Activated naive CD4-positive, alpha-beta T cell treated with anti-CD3 and anti-CD28 coated beads, Interleukin-2, amount 50 U/mL, for 24 hours (primary cell): Measurements from ENCODE around the gene PRKG1.
"Not testable (repeated sequence)": the region's sequence is repeated elsewhere in the genome, so short reads cannot be mapped to it uniquely, and the experiment has no call there.

Experiments used
- H3K27ac Mint-ChIP-seq: one replicate; pipeline ENCODE4 v1.8.0; 2021; ENCODE audit warnings: mild to moderate bottlenecking, mixed read lengths
- H3K27me3 Mint-ChIP-seq: one replicate; pipeline ENCODE4 v1.8.0; 2021; ENCODE audit warnings: mixed read lengths
- H3K36me3 Mint-ChIP-seq: one replicate; pipeline ENCODE4 v1.8.0; 2021; ENCODE audit warnings: mixed read lengths
- H3K4me1 Mint-ChIP-seq: one replicate; pipeline ENCODE4 v1.8.0; 2021; ENCODE audit warnings: mixed read lengths
- H3K4me3 Mint-ChIP-seq: one replicate; pipeline ENCODE4 v1.8.0; 2021; ENCODE audit warnings: mild to moderate bottlenecking, mixed read lengths
- H3K9me3 Mint-ChIP-seq: one replicate; pipeline ENCODE4 v1.8.0; 2021; ENCODE audit warnings: mixed read lengths

Gene PRKG1

DNA sequence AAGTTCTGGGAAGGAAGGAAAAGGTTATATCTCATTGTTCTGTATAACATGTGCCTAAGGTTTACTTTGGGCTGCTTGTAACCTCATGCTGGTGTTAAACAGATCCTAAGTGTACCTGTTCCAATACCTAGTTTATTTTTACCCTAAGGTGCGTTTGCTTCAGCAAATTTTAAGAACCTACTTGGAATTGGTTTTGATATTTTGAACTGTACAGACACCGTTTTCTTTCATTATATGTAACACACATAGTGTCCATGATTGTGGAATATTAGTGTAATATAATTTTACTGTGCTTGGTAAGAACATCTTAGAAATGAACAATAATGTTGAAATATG is 954.2 kb downstream of the PRKG1 start:
- Mint-ChIP-seq H3K27ac (no peak overlapping the region), H3K27me3 (no peaks in the 10 kb centered on the region), H3K4me3 (no peak overlapping the region), H3K4me1 (no peaks in the 10 kb centered on the region), H3K36me3 (no peaks in the 10 kb centered on the region), H3K9me3 (no peaks in the 10 kb centered on the region)

GRCh38 chr10:52029628-52030027 is 955.3 kb downstream of the PRKG1 start:
- no peak overlapping the region for H3K4me3 Mint-ChIP-seq
- H3K9me3 Mint-ChIP-seq = no peaks in the 10 kb centered on the region
- no peaks in the 10 kb centered on the region for H3K36me3 Mint-ChIP-seq
- no peak overlapping the region for H3K27ac Mint-ChIP-seq
- no peaks in the 10 kb centered on the region for H3K4me1 Mint-ChIP-seq
- H3K27me3 Mint-ChIP-seq = no peaks in the 10 kb centered on the region

DNA sequence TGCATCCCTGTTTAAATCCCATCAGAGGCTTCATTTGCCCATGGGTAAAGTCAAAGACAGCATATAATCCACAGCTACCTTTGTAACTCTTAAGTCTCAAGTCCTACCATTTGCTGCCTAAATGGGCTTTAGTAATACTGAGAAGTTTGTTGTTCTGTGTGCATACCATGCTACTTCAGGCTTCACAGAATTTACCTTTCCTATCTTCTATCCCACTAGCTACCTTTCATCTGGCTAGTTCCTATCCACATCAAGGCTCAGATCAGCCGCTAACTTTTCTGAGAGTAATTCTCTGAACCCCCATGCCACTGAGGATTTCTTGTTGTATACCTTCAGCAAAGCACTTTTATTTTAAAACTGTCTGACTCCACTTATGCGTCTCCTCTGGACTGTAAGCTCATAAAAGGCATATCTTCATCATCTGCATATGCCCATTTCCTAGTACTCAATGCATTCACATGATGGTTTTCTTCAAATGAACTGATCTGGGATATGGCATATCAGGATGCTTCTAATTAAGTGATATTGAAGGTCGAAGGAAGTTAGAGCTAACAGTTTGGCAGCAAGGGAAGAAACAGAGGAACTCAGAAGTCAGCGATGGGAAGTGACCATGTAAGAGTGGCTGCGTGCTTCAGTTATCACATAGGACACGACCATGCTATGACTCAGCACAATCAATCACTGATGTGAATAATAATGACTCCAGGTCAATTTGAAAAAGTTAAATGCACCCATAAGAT is 955.9 kb downstream of the PRKG1 start:
- H3K27ac Mint-ChIP-seq = no peak overlapping the region
- no peak overlapping the region for H3K4me3 Mint-ChIP-seq
- H3K9me3 Mint-ChIP-seq = no peaks in the 10 kb centered on the region
- H3K27me3 Mint-ChIP-seq = no peaks in the 10 kb centered on the region
- no peaks in the 10 kb centered on the region for H3K4me1 Mint-ChIP-seq
- no peaks in the 10 kb centered on the region for H3K36me3 Mint-ChIP-seq

GRCh38 chr10:52030975-52031374 is 956.7 kb downstream of the PRKG1 start:
- no peaks in the 10 kb centered on the region for H3K9me3 Mint-ChIP-seq
- H3K4me1 Mint-ChIP-seq = no peaks in the 10 kb centered on the region
- no peak overlapping the region for H3K4me3 Mint-ChIP-seq
- no peaks in the 10 kb centered on the region for H3K36me3 Mint-ChIP-seq
- H3K27me3 Mint-ChIP-seq = no peaks in the 10 kb centered on the region
- H3K27ac Mint-ChIP-seq = no peak overlapping the region

DNA sequence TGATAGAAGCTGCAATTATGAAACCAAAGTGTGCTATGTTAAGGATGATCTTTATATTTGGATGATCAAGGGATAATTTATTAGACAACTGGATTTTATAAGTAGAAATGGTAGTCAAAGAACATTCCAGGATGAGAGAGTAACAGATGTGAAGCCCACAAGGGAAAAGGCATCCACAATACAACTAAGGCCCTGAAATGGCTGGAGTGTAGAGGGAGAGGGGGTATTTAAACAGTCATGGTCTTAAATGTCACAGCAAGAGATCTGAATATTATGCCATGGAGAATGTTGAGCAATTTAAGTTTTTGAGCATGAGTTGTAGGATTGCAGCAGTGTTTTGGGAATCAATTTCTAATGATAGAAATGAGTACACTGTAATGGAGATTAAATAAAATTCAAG is 957.5 kb downstream of the PRKG1 start:
- no peaks in the 10 kb centered on the region for H3K36me3 Mint-ChIP-seq
- no peaks in the 10 kb centered on the region for H3K4me1 Mint-ChIP-seq
- no peaks in the 10 kb centered on the region for H3K9me3 Mint-ChIP-seq
- no peak overlapping the region for H3K27ac Mint-ChIP-seq
- H3K4me3 Mint-ChIP-seq = no peak overlapping the region
- no peaks in the 10 kb centered on the region for H3K27me3 Mint-ChIP-seq

GRCh38 chr10:52032681-52033629 is 958.7 kb downstream of the PRKG1 start:
- H3K36me3 Mint-ChIP-seq = no peaks in the 10 kb centered on the region
- H3K4me3 Mint-ChIP-seq = no peak overlapping the region
- H3K27ac Mint-ChIP-seq = no peak overlapping the region
- no peaks in the 10 kb centered on the region for H3K4me1 Mint-ChIP-seq
- no peaks in the 10 kb centered on the region for H3K9me3 Mint-ChIP-seq
- H3K27me3 Mint-ChIP-seq = no peaks in the 10 kb centered on the region

DNA sequence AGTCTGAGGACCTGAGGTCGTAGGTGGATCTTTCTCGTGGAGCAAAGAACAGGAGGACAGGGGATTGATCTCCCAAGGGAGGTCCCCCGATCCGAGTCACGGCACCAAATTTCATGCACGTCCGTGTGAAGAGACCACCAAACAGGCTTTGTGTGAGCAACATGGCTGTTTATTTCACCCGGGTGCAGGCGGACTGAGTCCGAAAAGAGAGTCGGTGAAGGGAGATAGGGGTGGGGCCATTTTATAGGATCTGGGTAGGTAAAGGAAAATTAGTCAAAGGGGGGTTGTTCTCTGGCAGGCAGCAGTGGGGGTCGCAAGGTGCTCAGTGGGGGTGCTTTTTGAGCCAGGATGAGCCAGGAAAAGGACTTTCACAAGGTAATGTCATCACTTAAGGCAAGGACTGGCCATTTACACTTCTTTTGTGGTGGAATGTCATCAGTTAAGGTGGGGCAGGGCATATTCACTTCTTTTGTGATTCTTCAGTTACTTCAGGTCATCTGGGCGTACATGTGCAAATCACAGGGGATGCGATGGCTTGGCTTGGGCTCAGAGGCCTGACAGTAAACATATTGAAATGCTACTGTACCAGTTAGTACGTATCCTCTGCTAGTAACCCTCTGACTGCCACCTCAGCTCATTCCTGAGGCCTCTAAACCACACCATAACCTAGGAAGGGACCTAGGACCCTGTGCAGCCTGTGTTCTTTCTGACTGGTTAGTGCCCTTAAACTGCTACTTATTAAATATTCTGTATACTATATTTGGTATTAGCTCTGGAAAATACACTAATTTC is 964.9 kb downstream of the PRKG1 start:
- H3K27me3 Mint-ChIP-seq, H3K4me1 Mint-ChIP-seq, H3K36me3 Mint-ChIP-seq, H3K27ac Mint-ChIP-seq, H3K9me3 Mint-ChIP-seq, H3K4me3 Mint-ChIP-seq: not testable (repeated sequence)

DNA sequence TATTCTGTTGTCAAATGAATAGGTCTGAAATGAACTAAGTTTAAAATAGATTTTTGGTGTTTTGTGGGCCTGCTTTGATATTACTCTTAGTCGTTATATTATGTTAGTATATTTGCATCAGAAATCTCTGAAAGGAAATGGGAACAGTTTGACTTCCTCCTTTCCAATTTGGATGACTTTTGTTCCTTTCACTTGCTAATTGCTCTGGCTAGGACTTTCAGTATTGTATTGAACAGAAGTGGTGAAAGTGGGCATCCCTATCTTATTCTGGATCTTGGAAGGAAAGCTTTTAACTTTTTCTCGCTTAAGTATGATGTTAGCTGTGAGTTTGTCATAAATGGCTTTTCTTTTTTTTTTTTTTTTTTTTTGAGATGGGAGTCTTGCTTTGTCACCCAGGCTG is 966.2 kb downstream of the PRKG1 start:
- H3K36me3 Mint-ChIP-seq = no peaks in the 10 kb centered on the region
- H3K4me1 Mint-ChIP-seq = no peaks in the 10 kb centered on the region
- no peaks in the 10 kb centered on the region for H3K9me3 Mint-ChIP-seq
- no peak overlapping the region for H3K27ac Mint-ChIP-seq
- no peak overlapping the region for H3K4me3 Mint-ChIP-seq
- H3K27me3 Mint-ChIP-seq = no peaks in the 10 kb centered on the region

DNA sequence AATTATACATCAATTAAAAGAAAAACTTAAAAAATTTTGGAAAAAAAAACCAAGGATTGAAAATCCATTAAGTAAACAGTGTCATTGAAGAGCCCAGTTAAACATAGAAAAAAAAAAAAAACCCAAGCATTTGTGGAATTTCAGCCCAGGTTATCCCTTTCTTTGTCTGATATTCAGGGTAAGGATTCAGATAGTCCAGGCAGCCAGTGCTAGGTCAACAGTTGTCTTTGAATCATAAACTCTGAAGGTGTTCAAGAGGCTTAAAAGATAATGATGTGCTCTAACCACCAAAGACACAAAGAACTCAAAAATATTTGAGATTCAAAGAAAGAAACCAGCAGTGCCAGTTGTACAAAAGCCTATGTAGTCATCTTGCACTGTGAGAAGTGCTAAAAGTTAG is 969.5 kb downstream of the PRKG1 start:
- Mint-ChIP-seq H3K4me3 (no peak overlapping the region), H3K27ac (no peak overlapping the region), H3K9me3 (no peaks in the 10 kb centered on the region), H3K36me3 (no peaks in the 10 kb centered on the region), H3K4me1 (no peaks in the 10 kb centered on the region), H3K27me3 (no peaks in the 10 kb centered on the region)

- Mint-ChIP-seq H3K27me3 (no peaks in the 10 kb centered on the region), H3K4me3 (no peak overlapping the region), H3K27ac (no peak overlapping the region), H3K36me3 (no peaks in the 10 kb centered on the region), H3K9me3 (no peaks in the 10 kb centered on the region), H3K4me1 (no peaks in the 10 kb centered on the region)
Measured at GRCh38 chr10:52048051-52048450, 973.8 kb downstream of the PRKG1 start.

- no peaks in the 10 kb centered on the region for H3K36me3 Mint-ChIP-seq
- no peaks in the 10 kb centered on the region for H3K27me3 Mint-ChIP-seq
- H3K9me3 Mint-ChIP-seq = no peaks in the 10 kb centered on the region
- H3K4me1 Mint-ChIP-seq = no peaks in the 10 kb centered on the region
- no peak overlapping the region for H3K4me3 Mint-ChIP-seq
- no peak overlapping the region for H3K27ac Mint-ChIP-seq
Measured at GRCh38 chr10:52050429-52051047, 976.3 kb downstream of the PRKG1 start.

DNA sequence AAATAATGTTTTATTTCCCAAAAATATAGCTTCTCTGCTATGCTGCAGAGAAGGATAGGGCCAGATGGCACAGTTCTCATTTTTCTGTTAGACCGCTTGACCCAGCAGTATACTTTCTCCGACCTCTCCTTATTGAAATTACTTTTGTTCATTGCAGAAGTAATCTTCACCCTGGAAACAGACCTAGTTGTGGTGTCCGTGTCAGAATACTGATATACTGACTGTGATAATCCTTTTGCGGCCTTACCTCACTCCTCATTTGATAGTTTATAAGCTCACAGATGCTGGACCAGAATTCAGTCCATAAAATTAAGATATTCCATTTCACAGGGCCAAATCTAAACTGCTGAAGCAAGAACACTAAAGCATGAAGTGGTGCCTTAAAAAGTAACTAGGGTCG is 979.2 kb downstream of the PRKG1 start:
- H3K27me3 Mint-ChIP-seq = no peaks in the 10 kb centered on the region
- H3K4me1 Mint-ChIP-seq = no peaks in the 10 kb centered on the region
- no peak overlapping the region for H3K27ac Mint-ChIP-seq
- no peaks in the 10 kb centered on the region for H3K36me3 Mint-ChIP-seq
- no peak overlapping the region for H3K4me3 Mint-ChIP-seq
- H3K9me3 Mint-ChIP-seq = no peaks in the 10 kb centered on the region

GRCh38 chr10:52056291-52056690 is 982.0 kb downstream of the PRKG1 start:
- Mint-ChIP-seq H3K4me1 (no peaks in the 10 kb centered on the region), H3K27me3 (no peaks in the 10 kb centered on the region), H3K36me3 (no peaks in the 10 kb centered on the region), H3K9me3 (no peaks in the 10 kb centered on the region), H3K4me3 (no peak overlapping the region), H3K27ac (no peak overlapping the region)

GRCh38 chr10:52059089-52059488 is 984.8 kb downstream of the PRKG1 start:
- Mint-ChIP-seq H3K27ac (no peak overlapping the region), H3K27me3 (no peaks in the 10 kb centered on the region), H3K9me3 (no peaks in the 10 kb centered on the region), H3K4me1 (no peaks in the 10 kb centered on the region), H3K4me3 (no peak overlapping the region), H3K36me3 (no peaks in the 10 kb centered on the region)

- Mint-ChIP-seq H3K27ac (no peak overlapping the region), H3K9me3 (no peaks in the 10 kb centered on the region), H3K27me3 (no peaks in the 10 kb centered on the region), H3K4me3 (no peak overlapping the region), H3K4me1 (no peaks in the 10 kb centered on the region), H3K36me3 (no peaks in the 10 kb centered on the region)
Measured at GRCh38 chr10:52063159-52063558, 988.9 kb downstream of the PRKG1 start.
